Superior temporal gyrus (tissue), 1 donor: ENCODE results near the gene XRCC4.
"Not testable (repeated sequence)": the region's sequence is repeated elsewhere in the genome, so short reads cannot be mapped to it uniquely, and the experiment has no call there.

Source experiments
- DNase-seq: peaks from one replicate; pipeline ENCODE4 v3.0.0-alpha.2; 2016; ENCODE audit errors: extremely low spot score

Gene XRCC4

DNA sequence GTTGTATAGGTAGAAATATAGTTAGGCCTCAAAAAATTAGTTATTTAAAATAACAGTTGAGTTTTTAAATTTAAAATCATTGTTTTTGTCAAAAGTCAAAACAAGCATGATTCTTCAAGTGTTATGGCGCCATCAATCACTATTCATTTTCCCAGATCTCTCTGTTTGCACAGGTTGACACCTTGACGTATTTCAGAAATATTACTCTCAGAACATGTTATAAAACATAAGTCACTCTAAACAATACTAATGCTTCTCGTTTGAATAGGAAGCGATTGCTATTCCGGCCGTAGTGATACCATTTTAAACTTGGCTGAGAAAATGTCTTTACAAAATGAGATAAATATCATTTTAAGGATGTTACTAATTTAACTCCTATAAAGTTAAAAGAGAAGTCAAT lies 268.1 kb downstream of the XRCC4 start:
- no peak for DNase-seq

DNA sequence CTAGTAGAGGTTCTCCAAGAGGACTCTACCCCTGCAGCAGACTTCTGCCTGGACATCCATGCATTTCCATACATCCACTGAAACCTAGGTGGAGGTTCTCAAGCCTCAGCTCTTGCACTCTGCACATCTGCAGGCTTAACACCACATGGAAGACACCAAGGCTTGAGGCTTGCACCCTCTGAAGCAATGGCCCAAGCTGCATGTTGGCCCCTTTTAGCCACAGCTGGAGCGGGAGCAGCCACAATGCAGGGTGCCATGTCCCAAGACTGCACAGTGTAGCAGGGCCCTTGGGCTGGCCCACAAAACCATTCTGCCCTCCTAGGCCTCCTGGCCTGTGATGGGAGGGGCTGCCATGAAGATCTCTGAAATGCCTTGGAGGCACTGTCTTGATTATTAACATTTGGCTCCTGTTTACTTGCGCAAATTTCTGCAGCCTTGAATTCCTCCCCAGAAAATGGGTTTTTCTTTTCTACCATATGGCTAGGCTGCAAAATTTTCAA lies 271.0 kb downstream of the XRCC4 start:
- DNase-seq: no peak

DNA sequence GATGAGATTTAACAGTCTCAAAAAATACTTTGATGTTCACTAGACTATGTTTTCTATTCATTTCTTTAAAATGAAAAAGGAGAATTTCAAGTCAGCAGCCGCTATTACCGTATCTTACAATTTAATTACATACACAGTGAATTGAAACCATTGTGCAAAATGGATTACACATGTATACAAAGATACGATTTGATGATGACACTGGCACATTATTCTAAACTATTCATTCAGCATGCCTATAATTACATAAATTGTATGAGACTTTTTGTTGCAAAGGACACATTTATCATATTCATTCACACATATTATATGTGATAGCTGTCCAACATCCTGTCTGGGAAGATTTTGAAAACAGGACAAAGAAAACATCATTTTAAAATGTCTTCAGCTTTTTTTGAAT lies 275.9 kb downstream of the XRCC4 start:
- DNase-seq: no peak

GRCh38 chr5:83353774-83354173 lies 276.4 kb downstream of the XRCC4 start:
- DNase-seq: no peak

DNA sequence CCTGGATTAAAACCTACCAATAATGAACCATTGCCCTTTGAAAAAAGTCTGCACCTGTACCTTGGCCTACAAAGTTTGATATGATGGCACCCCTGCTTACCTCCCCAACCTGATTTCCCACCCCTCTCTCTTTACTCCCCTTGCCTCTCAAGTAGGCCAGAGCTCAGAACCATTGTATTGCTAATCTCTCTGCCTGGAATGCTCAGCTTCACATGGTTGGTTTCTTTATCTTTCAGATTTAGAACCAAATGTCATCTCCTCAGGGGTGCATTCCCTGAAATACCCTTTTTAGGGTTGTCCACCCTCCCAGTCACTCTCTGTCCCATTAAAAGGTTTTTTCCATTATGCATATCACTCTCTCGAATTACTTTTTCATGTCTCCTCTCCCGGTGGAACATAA lies 277.6 kb downstream of the XRCC4 start:
- no peak for DNase-seq

DNA sequence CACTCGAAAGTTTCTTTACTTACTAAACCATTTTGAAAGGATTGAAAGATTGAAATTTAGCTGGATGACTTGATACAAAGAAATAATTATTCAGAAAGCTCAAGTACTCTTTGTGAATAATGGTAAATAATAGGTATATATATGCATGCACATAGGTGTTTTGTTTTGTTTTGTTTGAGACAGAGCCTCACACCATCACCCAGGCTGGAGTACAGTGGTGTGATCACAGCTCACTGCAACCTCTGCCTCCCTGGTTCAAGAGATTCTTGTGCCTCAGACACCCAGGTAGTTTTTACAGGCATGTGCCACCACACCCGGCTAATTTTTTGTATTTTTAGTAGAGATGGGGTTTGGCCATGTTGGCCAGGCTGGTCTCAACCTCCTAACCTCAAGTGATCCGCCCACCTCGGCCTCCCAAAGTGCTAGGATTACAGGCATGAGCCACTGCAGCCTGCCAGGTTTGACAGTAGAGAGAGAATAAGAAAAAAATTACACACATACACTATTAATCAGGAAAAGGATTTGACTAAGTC lies 278.2 kb downstream of the XRCC4 start:
- DNase-seq: not testable (repeated sequence)

DNA sequence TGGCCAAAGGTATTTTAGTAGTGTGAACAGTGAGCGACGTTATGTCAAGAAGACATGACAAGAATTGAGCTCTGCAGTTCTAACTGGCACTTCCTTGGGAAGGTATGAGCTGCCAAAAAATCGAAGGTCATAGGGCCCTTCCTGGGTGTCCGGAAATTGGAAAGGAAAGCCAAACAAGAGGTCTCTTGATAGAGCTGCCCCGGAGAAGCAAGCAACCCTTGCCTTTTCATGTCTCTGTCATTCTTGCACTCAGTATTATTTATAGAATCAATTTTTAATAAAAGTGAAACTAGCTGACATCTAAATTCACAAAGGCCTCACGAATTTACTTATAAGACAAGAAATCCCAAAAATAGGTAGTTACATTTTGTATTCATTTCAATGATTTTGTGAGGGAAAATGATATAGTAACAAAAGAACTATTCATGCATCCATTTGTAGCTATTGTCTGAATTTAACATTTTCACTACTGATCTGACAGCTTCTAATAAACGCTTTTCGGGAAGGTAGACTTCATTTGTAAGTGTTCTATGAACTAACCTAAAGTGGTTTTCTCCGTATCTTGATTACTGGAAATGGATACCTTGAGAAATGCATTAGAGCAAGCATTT lies 280.4 kb downstream of the XRCC4 start:
- no peak for DNase-seq

GRCh38 chr5:83360573-83360972 lies 283.2 kb downstream of the XRCC4 start:
- no peak for DNase-seq

DNA sequence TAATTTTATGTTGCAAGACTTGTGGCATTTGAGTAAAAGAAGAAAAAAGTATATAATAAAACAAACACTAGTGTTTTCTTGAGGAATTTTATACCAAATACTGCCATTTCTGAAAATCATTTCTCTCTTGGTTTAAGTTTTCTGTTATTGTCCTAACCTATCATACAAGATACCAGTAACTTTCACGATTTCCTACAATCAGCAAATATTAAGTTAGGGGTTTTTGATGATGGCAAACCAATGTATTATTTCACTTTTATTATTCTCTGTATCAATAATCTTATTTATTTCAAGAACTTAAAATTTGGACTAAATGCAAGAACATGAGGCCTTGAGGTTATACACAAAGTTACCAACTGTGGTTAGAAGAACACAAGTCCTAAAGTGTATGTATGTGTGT lies 285.2 kb downstream of the XRCC4 start:
- DNase-seq: no peak

GRCh38 chr5:83363111-83363885 lies 286.0 kb downstream of the XRCC4 start:
- no peak for DNase-seq

GRCh38 chr5:83363886-83364275 lies 286.5 kb downstream of the XRCC4 start:
- DNase-seq: no peak

GRCh38 chr5:83364312-83365299 lies 287.3 kb downstream of the XRCC4 start:
- no peak for DNase-seq

- DNase-seq: no peak
Measured at GRCh38 chr5:83368319-83368718, 291.0 kb downstream of the XRCC4 start.

GRCh38 chr5:83368835-83369234 lies 291.5 kb downstream of the XRCC4 start:
- DNase-seq: no peak

DNA sequence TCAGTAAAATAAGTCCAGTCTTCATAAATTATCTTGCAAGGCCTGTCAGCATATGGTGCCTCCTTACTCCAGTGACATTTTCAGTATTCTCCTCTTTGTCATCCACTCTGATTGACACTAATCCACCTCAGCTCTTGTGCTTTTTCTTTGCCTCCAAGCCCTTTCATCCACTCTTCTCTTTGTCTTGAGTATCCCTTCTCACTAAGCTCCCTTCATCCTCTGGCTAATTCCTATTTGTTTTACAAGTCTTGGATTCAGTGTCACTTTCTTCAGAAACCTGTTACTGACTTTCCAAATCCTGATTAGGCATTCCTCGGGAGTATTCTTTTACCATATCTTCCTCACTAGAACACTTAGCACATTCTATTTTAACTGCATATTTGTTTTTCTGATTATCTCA lies 293.6 kb downstream of the XRCC4 start:
- no peak for DNase-seq

DNA sequence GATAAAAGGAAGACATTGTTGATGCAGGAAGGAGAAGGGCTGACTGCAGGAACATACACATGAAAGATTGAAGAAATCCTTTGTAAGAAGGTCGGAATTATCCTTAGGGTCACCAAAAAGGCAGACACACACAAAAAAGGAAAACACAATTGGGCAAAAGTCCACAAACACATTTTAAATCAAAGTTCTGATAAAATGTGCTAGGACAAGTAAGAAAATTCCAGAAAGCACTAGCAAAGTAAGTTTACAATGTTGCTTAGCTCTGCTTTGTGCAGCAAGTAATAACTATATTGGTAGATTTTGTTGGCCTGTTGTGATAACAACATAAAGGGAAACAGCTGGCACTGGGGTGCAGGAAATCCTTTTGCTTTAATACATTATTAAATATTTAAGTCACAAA lies 294.4 kb downstream of the XRCC4 start:
- no peak for DNase-seq

GRCh38 chr5:83374547-83374946 lies 297.2 kb downstream of the XRCC4 start:
- DNase-seq: no peak

DNA sequence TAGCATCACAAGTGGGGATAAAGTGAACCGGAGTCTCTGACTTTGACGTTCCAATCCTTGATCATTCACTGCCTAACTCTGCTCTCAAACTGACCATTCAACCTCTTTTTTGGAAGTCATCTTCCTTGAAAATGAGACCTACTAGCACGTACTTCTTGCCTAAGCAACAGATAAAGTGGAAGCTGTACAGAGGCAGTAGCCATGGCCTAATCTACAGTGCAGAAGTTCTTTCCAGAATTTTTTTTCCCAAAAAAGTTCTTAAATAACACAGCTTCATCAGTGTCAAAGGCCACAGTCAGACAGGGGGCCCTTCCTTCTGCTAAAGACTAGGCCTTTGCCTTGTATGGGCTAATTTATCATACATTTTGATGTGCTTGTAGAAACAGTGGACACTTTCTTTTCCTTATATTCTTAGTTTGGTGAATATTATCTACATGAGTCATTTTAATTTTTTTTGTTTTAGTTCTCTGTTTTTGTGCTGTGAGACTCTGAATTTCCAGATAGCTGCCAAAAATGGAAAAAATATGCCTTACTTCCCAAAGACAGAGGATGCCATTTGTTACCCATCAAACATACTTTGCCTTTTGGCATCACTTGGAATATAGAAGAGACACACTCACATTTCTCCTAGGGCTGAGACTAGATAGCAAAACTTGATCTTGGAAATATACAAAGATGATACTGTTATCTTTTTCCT lies 297.9 kb downstream of the XRCC4 start:
- no peak for DNase-seq

DNA sequence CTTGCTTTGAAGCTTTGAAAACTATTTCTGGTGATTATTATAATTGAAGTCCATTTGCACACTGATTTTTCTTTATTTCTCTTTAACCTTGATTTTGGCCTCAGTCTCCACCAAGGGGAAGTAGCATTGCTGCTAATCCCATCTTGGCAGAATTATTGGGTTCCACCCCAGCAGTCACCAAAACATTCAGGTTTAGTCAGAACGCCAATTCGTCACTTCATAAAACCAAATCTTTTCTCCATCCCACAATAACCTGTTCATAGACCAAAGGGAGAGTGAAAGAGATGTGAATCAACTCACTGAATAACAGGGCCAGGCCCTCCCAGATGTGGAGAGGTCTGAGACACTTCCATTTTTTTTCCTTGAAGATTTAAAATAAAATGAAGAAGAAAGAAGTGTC lies 299.1 kb downstream of the XRCC4 start:
- DNase-seq: no peak

DNA sequence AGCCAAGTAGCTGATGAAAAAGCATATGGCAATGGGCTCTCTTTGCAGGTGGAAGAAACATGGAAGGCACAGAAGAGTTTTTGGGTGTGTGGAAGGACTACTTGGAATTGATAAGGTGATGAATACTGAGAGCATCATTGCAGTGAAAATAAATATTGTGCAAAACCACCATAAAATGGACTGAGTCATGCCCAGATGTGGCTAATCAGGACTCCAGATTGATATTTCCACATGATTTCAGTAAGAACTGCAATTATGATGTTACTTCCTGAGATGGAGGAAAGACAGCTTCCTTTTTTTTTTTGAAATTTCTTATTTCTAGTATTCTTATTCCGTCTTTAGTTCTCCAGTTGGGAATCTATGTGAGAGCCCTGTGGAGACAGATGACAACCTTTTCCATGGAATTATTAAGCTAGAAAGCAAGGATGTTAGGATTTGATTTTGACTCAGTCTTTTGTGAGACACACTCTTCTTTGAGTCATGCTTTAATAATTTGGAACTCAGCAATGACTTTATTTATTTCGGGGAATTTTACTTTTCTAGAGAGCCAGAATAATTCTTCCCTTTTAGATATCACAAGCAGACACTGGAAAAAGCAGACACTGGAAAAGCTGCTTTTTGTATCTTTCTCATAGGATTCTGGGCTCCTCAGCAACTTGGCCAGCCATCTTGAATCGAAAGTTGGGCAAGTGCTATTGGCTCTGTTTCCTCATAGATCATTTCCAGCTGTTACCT lies 300.0 kb downstream of the XRCC4 start:
- no peak for DNase-seq
